Endothelial cell of coronary artery (primary cell): ENCODE data around the gene IFNA5. TPM values are rescaled to one million over a fixed set of nuclear protein-coding genes. Genes with fewer than 3 reads are reported as not detected.

Source experiments
- total RNA-seq: library from RNA; depleted of rRNA; stranded (reverse); fragments of >200 nt; gene quantifications from 2 replicates; pipeline ENCODE4 v1.2.3, GENCODE V29; 2014

IFNA5 gene
- total RNA-seq: 0.09 TPM in 1 of 2 replicates, not detected in the other

DNA sequence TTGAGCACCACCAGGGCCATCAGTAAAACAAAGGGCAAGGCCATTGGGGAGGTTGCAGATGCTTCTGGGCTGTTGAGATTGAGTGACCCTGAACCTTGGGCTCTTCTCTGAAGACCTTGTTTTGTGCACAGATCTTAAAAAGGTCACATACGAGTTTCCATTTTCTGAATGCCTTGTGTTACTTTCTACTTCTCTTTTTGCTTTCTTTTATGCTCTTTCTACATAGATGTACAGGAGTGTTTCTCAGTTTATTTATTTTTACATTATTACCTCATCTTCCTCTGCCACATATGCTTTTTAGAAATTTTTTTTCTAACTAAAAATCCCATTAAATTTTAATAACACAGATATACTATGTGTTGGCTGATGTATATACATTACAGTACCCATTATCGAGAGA, at the start of gene IFNA5:
TSS of gene IFNA5 (minus strand) at position 101 of the 400 bp plus-strand sequence. CDS start at position 44, 57 bp downstream.

DNA sequence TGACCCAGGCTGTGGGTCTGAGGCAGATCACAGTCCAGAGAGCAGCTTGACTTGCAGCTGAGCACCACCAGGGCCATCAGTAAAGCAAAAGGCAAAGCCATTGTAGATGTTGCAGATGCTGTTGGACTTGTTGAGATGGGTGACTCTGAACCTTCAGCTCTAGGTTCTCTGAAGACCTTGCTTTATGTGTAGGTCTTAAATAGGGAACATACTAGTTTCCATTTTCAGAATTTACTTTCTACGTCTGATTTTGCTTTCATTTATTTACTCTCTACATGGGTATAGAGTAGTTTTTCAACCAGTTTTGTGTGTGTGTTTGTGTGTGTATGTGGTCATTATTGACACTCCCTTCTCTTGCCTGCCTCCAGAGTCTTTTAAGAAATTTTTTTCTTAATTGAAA, 45.7 kb upstream of the IFNA5 start, which contains the start of gene IFNA6:
TSS of gene IFNA6 (minus strand) at position 101 of the 400 bp plus-strand sequence. CDS start at position 101, 0 bp downstream.

DNA sequence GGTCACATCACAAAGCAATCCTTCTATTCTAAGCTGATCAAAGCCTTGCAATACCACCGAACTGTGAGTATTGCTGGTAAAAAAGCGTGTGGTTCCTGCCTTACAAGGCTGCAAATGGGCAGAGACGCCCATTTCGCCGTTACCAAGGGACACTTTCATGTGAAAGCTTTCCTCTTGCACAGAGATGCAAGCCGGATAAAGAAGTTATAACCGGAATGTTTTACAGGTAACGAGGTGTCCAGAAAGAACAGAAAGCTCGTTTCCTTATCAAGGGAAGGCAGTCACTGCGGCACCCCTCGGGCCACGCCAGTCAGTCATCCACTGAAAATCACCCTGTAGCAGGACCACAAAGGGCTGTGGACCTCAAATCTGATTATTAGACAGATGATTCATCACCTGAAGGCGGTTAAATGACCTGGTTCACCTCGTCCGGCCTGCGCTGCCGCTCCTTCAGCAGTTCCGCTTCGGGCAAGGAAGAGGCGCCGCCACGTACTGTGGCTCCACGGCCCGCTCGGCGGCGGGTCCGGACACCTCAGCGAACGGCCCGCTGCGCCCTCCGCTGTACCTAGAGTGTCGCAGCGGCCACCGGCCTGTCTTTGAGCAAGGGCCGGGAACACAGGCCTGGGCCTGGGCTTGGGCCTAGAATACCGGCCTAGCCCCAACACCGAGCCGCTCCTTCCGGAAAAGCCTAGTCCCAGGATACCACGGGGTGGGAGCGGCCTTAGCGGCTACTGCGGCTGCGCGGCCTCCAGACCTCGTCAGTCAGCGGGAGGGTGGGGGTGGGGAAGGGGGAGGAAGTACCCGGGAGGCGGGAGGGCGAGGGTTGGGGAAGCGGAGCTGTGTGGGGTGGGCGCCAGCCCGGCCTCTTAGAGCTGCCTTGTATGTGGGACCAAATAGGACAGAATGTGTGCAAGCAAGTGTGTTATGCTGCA, 29.9 kb upstream of the IFNA5 start, which contains the start of gene KLHL9:
TSS of gene KLHL9 (minus strand) at position 704 of the 932 bp plus-strand sequence. CDS start at position 159, 545 bp downstream.

Other genes with a start within 250 kb of the IFNA5 start
- not detected in 2 replicates for gene IFNB1, start 227.4 kb downstream of the IFNA5 start, total RNA-seq
- not detected in 2 replicates for gene IFNW1, start 163.5 kb downstream of the IFNA5 start, total RNA-seq
- not detected in 2 replicates for gene IFNA21, start 138.7 kb downstream of the IFNA5 start, total RNA-seq
- gene IFNA4, start 117.7 kb downstream of the IFNA5 start, total RNA-seq: not detected in 2 replicates
- gene IFNA7, start 103.1 kb downstream of the IFNA5 start, total RNA-seq: not detected in 2 replicates
- not detected in 2 replicates for gene IFNA10, start 98.2 kb downstream of the IFNA5 start, total RNA-seq
- not detected in 2 replicates for gene IFNA16, start 88.0 kb downstream of the IFNA5 start, total RNA-seq
- not detected in 2 replicates for gene IFNA17, start 77.1 kb downstream of the IFNA5 start, total RNA-seq
- not detected in 2 replicates for gene IFNA14, start 65.3 kb downstream of the IFNA5 start, total RNA-seq
- 32.2 and 38.3 TPM in 2 replicates for gene KLHL9, start 30.1 kb upstream of the IFNA5 start, total RNA-seq
- not detected in 2 replicates for gene IFNA6, start 45.6 kb upstream of the IFNA5 start, total RNA-seq
- gene IFNA13, start 62.7 kb upstream of the IFNA5 start, total RNA-seq: not detected in 2 replicates
- not detected in 2 replicates for gene IFNA2, start 80.1 kb upstream of the IFNA5 start, total RNA-seq
- not detected in 2 replicates for gene IFNA8, start 103.8 kb upstream of the IFNA5 start, total RNA-seq
- gene IFNA1, start 135.1 kb upstream of the IFNA5 start, total RNA-seq: not detected in 2 replicates
- gene IFNE, start 177.0 kb upstream of the IFNA5 start, total RNA-seq: 0.99 and 2.1 TPM in 2 replicates